Measurements from ENCODE around the gene LPP. TPM values are rescaled to one million over a fixed set of nuclear protein-coding genes. Genes with fewer than 3 reads are reported as not detected.

LPP gene
- total and polyA plus RNA-seq, 2 of the 4 experiments (the other 2 are of a cell fraction) = 16.0 to 130 TPM

GRCh38 chr3:188595890-188596376 is 442.0 kb downstream of the LPP start:
- Histone ChIP-seq H2AK5ac (ENCODE audit: low read depth, low read length) (peak overlapping the region; percentile 72; the same call in 1 of the 2 replicates), H4K8ac (ENCODE audit: low read depth in 2 of 2, low read length in 2 of 2) (peak overlapping the region; percentile 10 to 90; a peak in 3 of 4 replicates), H3K9ac (ENCODE audit: low read depth, low read length) (peak overlapping the region; percentile 8; the same call in 1 of the 2 replicates), H3K56ac (ENCODE audit: extremely low read depth, insufficient read depth, low read length) (peak overlapping the region; percentile 37), H3K79me1 (ENCODE audit: low read depth in 1 of 2, low read length in 2 of 2) (peaks cover 30 to 38% of the 10 kb centered on the region in 2 experiments), H3K36me3 (ENCODE audit: control insufficient read depth, insufficient read depth, low read length) (no peaks in the 10 kb centered on the region; the same call in 1 of the 2 replicates), H3K9me3 (ENCODE audit: control insufficient read depth, insufficient read depth, low read length) (no peaks in the 10 kb centered on the region), H4K5ac (ENCODE audit: low read depth, low read length) (peak overlapping the region; percentile 78), H3K23ac (ENCODE audit: low read depth, low read length) (peak overlapping the region; percentile 28; the same call in 1 of the 2 replicates), H3K4me1 (ENCODE audit: control insufficient read depth, insufficient read depth, low read length) (peaks cover 9% of the 10 kb centered on the region), H3K27me3 (ENCODE audit: control insufficient read depth, insufficient read depth, low read length) (no peaks in the 10 kb centered on the region), H3K27ac (ENCODE audit: insufficient read depth, low read length) (peak overlapping the region; percentile 39), H2BK120ac (ENCODE audit: low read depth, low read length) (peak overlapping the region; percentile 81), H2AFZ (replicated peaks; ENCODE audit: low read length, poor library complexity) (no peak overlapping the region), H3K4me2 (ENCODE audit: low read depth, low read length) (peak overlapping the region; percentile 67; the same call in 1 of the 2 replicates), H3K9me1 (ENCODE audit: insufficient read depth, low read length) (peaks cover 3% of the 10 kb centered on the region; the same call in 1 of the 2 replicates), H3K4me3 (ENCODE audit: insufficient read depth, low read depth, low read length) (no peak overlapping the region), H2AK9ac (replicated peaks; ENCODE audit: low read depth, low read length, poor library complexity) (no peak overlapping the region), H2BK5ac (ENCODE audit: low read depth, low read length, poor library complexity, severe bottlenecking) (peak overlapping the region; percentile 94), H2BK15ac (ENCODE audit: low read depth, low read length) (peak overlapping the region; percentile 59), H3K4ac (ENCODE audit: low read depth, low read length) (peak overlapping the region; percentile 98), H3K14ac (replicated peaks; ENCODE audit: low read depth, low read length) (peak overlapping the region; percentile 58; the same call in 1 of the 2 replicates), H4K20me1 (ENCODE audit: insufficient read depth, low read length) (no peaks in the 10 kb centered on the region), H2BK20ac (ENCODE audit: low read depth, low read length) (peak overlapping the region; percentile 45), H3K18ac (ENCODE audit: low read depth, low read length) (peak overlapping the region; percentile 82; the same call in 1 of the 2 replicates), H4K91ac (ENCODE audit: insufficient read depth, low read depth, low read length) (peak overlapping the region; percentile 53; the same call in 1 of the 2 replicates)
- TF ChIP-seq USF2 (IDR thresholded peaks at IDR 0.05; ENCODE audit: low read depth, low read length) (no peak), SMC3 (IDR thresholded peaks at IDR 0.05; ENCODE audit: low read depth, low read length) (no peak), MXI1 (IDR thresholded peaks at IDR 0.05; ENCODE audit: borderline replicate concordance, low read depth, low read length) (no peak), CEBPB (IDR thresholded peaks at IDR 0.05; ENCODE audit: low read depth, low read length) (peak; percentile 76), RFX5 (IDR thresholded peaks at IDR 0.05; ENCODE audit: low read depth, low read length) (no peak), FOS (IDR thresholded peaks at IDR 0.05; ENCODE audit: low read depth, low read length) (0 out of 2 replicates have a peak, but pooled peaks have one; percentile 6), CTCF (conservative IDR thresholded peaks at IDR 0.05; ENCODE audit: low read depth, low read length) (no peak), MAFK (IDR thresholded peaks at IDR 0.05; ENCODE audit: low read depth, low read length) (0 out of 2 replicates have a peak, but pooled peaks have one; percentile 24), RCOR1 (IDR thresholded peaks at IDR 0.05; ENCODE audit: insufficient replicate concordance, low read length) (no peak)
- DNase-seq (peak; percentile 80), ATAC-seq (ENCODE audit: low read depth) (peak; percentile 72)
- POLR2A ChIA-PET (ENCODE audit: unreplicated experiment) = interaction anchor here (0.5 kb wide), 1 partner anchor 70 kb away, joined by 3 read pairs; no protein-coding TSS in a partner anchor
- no TSS peak for BruUV-seq (replicated peaks)
- intact Hi-C loops (cut with micrococcal nuclease) (no loop called here), dilution Hi-C loops (cut with HindIII; ENCODE audit: low sequenced_read_pairs, unreplicated experiment) (no loop called here), in situ Hi-C loops (cut with MboI; ENCODE audit: low sequenced_read_pairs) (no loop called here)
- 0% methylated on average over 1 of the region's 5 CpGs; no CpG with 5 or more reads in 1 of the 2 experiments for whole genome bisulfite sequencing, 2 experiments (ENCODE audit: extremely low coverage in 2 of 2, insufficient read length in 1 of 2)
- CTCF ChIA-PET = no interaction called here
